Measurements from ENCODE around the gene FILIP1.

The FILIP1 gene

GRCh38 chr6:75532521-75532920, 38.9 kb upstream of the FILIP1 start:
- TF ChIP-seq CTCF (IDR thresholded peaks at IDR 0.05; ENCODE audit: insufficient read depth, low read length) (no peak), POLR2AphosphoS5 (IDR thresholded peaks at IDR 0.05; ENCODE audit: low read depth) (no peak), REST (IDR thresholded peaks at IDR 0.05; ENCODE audit: insufficient replicate concordance, low read depth) (no peak), GABPA (IDR thresholded peaks at IDR 0.05; ENCODE audit: low read depth) (no peak), SPI1 (IDR thresholded peaks at IDR 0.05; ENCODE audit: borderline replicate concordance, low read depth) (no peak)
- Histone ChIP-seq H3K4me3 (replicated peaks; ENCODE audit: insufficient read depth, low read length) (no peak overlapping the region), H3K27ac (replicated peaks) (no peak overlapping the region), H3K27me3 (ENCODE audit: insufficient read depth, poor library complexity, severe bottlenecking) (no peaks in the 10 kb centered on the region)
- DNase-seq (ENCODE audit: low read depth in 1 of 2, low spot score in 1 of 2): no peak

GRCh38 chr6:75531174-75531573, 37.6 kb upstream of the FILIP1 start:
- TF ChIP-seq CTCF (IDR thresholded peaks at IDR 0.05; ENCODE audit: insufficient read depth, low read length) (no peak), GABPA (IDR thresholded peaks at IDR 0.05; ENCODE audit: low read depth) (no peak), SPI1 (IDR thresholded peaks at IDR 0.05; ENCODE audit: borderline replicate concordance, low read depth) (no peak), REST (IDR thresholded peaks at IDR 0.05; ENCODE audit: insufficient replicate concordance, low read depth) (no peak), POLR2AphosphoS5 (IDR thresholded peaks at IDR 0.05; ENCODE audit: low read depth) (no peak)
- no peak for DNase-seq (ENCODE audit: low read depth in 1 of 2, low spot score in 1 of 2)

GRCh38 chr6:75530696-75531095, 37.1 kb upstream of the FILIP1 start:
- no peak for DNase-seq (ENCODE audit: low read depth in 1 of 2, low spot score in 1 of 2)
- Histone ChIP-seq H3K27ac (replicated peaks) (no peak overlapping the region), H3K27me3 (ENCODE audit: insufficient read depth, poor library complexity, severe bottlenecking) (no peaks in the 10 kb centered on the region), H3K4me3 (replicated peaks; ENCODE audit: insufficient read depth, low read length) (no peak overlapping the region)
- TF ChIP-seq CTCF (IDR thresholded peaks at IDR 0.05; ENCODE audit: insufficient read depth, low read length) (no peak), GABPA (IDR thresholded peaks at IDR 0.05; ENCODE audit: low read depth) (no peak), REST (IDR thresholded peaks at IDR 0.05; ENCODE audit: insufficient replicate concordance, low read depth) (no peak), POLR2AphosphoS5 (IDR thresholded peaks at IDR 0.05; ENCODE audit: low read depth) (no peak), SPI1 (IDR thresholded peaks at IDR 0.05; ENCODE audit: borderline replicate concordance, low read depth) (no peak)

More at GRCh38 chr6:75531174-75531573, 37.6 kb upstream of the FILIP1 start:
- Histone ChIP-seq H3K27me3 (ENCODE audit: insufficient read depth, poor library complexity, severe bottlenecking) (no peaks in the 10 kb centered on the region), H3K4me3 (replicated peaks; ENCODE audit: insufficient read depth, low read length) (no peak overlapping the region), H3K27ac (replicated peaks) (no peak overlapping the region)

Measured in HL-60 (cell line).